Stimulated activated CD8-positive, alpha-beta memory T cell treated with anti-CD3 and anti-CD28 coated beads, Interleukin-12 subunit alpha, Interleukin-12 subunit beta, amount 100 ng/mL, for 24 hours (primary cell): ENCODE data around the gene ZNF302.
"Not testable (repeated sequence)": the region's sequence is repeated elsewhere in the genome, so short reads cannot be mapped to it uniquely, and the experiment has no call there.

Source experiments
- DNase-seq: peaks from one replicate; pipeline ENCODE4 v3.0.0-alpha.2; 2020; ENCODE audit errors: extremely low read depth

Gene ZNF302

GRCh38 chr19:34673590-34673989 is 3.9 kb upstream of the ZNF302 start:
- no peak for DNase-seq

GRCh38 chr19:34675250-34675649 is 2.2 kb upstream of the ZNF302 start:
- no peak for DNase-seq

- DNase-seq, result no peak
Observed at GRCh38 chr19:34675919-34676318, 1.6 kb upstream of the ZNF302 start.

- peak; percentile 33 for DNase-seq
Observed at GRCh38 chr19:34676697-34677385, 637 bp upstream of the ZNF302 start, which contains the start of gene SCGB2B2. TSS of gene SCGB2B2 (minus strand) at chr19:34677159. CDS start at chr19:34594563, 82,596 bp downstream.

GRCh38 chr19:34678085-34678412 is 571 bp downstream of the ZNF302 start:
- DNase-seq, result no peak

GRCh38 chr19:34678421-34678820 is 943 bp downstream of the ZNF302 start:
- no peak for DNase-seq

- DNase-seq, result no peak
Observed at GRCh38 chr19:34681478-34681877, 4.0 kb downstream of the ZNF302 start.

GRCh38 chr19:34685266-34685665 is 7.8 kb downstream of the ZNF302 start:
- not testable (repeated sequence) for DNase-seq

GRCh38 chr19:34686455-34686854 is 9.0 kb downstream of the ZNF302 start:
- DNase-seq, result no peak

GRCh38 chr19:34687348-34687747 is 9.9 kb downstream of the ZNF302 start:
- DNase-seq, result no peak

GRCh38 chr19:34688592-34688991 is 11.1 kb downstream of the ZNF302 start:
- DNase-seq, result no peak

GRCh38 chr19:34690372-34690771 is 12.9 kb downstream of the ZNF302 start:
- no peak for DNase-seq

GRCh38 chr19:34692549-34692948 is 15.1 kb downstream of the ZNF302 start:
- DNase-seq, result no peak

- DNase-seq, result no peak
Observed at GRCh38 chr19:34707661-34708060, 30.2 kb downstream of the ZNF302 start.

- no peak for DNase-seq
Observed at GRCh38 chr19:34711890-34712289, 34.4 kb downstream of the ZNF302 start.

GRCh38 chr19:34712395-34713261 is 35.1 kb downstream of the ZNF302 start:
- peak; percentile 16 for DNase-seq

- no peak for DNase-seq
Observed at GRCh38 chr19:34713262-34713637, 35.8 kb downstream of the ZNF302 start.

GRCh38 chr19:34715357-34715756 is 37.9 kb downstream of the ZNF302 start:
- DNase-seq, result no peak

- no peak for DNase-seq
Observed at GRCh38 chr19:34722353-34722752, 44.9 kb downstream of the ZNF302 start.

GRCh38 chr19:34725400-34725799 is 47.9 kb downstream of the ZNF302 start:
- no peak for DNase-seq

GRCh38 chr19:34731019-34731829 is 53.7 kb downstream of the ZNF302 start:
- no peak for DNase-seq

GRCh38 chr19:34731964-34732363 is 54.5 kb downstream of the ZNF302 start:
- DNase-seq, result no peak
